ENCODE data around the gene TPBGL.
A peak's percentile ranks its signal among the peaks of the same experiment; 100 is the strongest.

TPBGL gene

DNA sequence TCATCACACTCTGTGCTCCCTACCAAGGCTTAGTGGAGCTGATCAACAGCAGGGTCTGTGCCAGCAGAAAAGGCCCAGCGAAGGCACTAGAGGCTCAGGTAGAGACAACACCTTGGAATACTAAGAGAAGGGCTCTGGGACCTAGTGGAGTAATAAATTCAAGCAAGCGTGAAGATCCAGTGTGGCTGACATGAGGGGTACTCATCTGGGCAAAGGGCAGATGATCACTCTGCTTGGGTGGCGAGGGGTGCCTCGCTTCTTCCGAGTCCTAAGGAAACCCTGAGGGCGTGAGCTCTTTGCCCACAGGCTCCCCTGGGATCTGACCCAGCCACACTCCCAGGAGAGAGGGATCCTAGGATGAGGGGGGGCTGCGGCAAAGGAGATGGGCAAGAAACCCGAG, 3.5 kb upstream of the TPBGL start:
- H3K27me3 Mint-ChIP-seq: peaks cover 59% of the 10 kb centered on the region
- peaks cover under 1% of the 10 kb centered on the region for H3K4me1 Mint-ChIP-seq
- H3K27ac Mint-ChIP-seq: no peak overlapping the region
- peaks cover 3% of the 10 kb centered on the region for H3K9me3 Mint-ChIP-seq
- H3K36me3 Mint-ChIP-seq: no peaks in the 10 kb centered on the region
- H3K4me3 Mint-ChIP-seq: no peak overlapping the region
- no peak for ATAC-seq

DNA sequence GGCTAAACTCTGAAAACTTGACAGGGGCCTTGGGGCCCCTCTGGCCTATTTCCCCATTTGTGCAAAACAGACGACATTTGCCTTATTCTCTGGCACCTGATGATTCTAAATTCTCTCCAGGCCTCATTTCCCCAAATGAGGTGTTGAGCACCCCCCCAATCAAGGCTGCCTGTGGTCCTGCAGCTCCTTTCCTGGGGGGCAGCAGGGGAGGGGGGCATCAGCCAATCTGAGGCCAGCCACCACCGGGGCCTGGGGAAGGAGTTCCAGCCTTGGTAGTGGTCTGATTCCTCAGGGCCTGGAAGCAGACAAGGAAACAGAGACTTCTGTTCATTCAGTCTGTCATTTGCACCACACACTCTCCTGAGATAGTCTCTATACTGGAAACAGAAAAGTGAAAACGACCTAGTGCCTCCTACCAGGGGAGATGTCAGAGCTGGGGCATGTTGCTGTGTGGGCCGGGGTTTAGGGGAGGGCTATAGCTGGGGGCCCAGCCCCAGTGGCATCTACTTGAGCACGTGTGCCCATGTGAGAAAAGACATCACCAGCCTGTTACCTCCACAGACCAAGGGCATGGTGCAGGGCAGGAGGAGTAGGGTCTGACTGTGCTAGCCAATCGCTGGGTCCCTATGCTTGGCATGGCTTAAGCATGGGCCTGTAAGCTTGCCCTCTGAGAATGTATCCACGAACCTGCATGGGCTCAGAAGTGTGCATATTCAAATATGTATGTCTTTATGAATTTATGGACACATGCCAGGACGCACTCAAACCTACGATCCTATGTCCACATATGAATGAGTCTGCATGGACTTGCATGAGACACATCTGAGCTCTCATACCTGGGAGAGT, 1.8 kb upstream of the TPBGL start:
- Mint-ChIP-seq H3K27me3 (peaks cover 70% of the 10 kb centered on the region), H3K4me3 (no peak overlapping the region)

DNA sequence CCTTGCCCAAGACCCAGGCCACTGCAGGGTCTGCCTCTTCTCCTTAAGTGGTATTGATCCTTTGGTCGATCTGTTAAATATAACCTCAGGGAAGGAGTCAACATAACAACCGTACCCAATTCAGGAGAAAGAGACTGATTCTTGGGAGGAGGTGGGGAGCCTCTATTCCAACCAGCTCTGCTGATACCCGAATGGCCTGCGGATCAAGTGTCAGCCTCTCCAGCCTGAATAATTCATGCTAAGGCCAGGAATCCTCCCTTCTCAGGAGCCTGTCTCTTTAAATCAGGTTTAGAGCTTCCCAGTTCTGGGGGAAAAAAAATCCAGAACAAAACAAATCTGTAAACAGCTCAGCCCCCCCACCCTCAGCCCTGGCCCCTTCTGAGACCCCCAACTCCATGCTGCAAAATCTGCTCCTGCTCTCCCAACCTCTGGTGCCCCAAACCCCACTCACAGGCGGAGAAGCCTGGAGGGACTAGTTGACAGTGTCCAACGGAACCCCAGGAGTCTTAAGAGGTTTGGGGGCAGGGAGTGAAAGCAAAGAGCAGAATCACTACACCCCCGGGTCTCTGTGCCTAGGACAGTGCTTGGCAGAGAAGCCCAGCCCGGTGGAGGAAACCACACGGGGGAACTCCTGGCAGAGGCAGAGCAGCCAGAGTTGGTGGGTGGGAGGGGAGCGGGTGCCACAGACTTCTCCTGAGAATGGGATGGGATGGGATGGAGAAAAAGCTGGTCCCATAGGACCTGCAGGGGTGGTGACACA, 863 bp upstream of the TPBGL start:
- no peaks in the 10 kb centered on the region for H3K9me3 Mint-ChIP-seq
- H3K27ac Mint-ChIP-seq: no peak overlapping the region
- H3K27me3 Mint-ChIP-seq: peaks cover 69% of the 10 kb centered on the region
- no peaks in the 10 kb centered on the region for H3K36me3 Mint-ChIP-seq
- no peak for ATAC-seq
- H3K4me1 Mint-ChIP-seq: peaks cover 10% of the 10 kb centered on the region
- H3K4me3 Mint-ChIP-seq: peak overlapping the region; percentile 66

More for the DNA sequence above, 1.8 kb upstream of the TPBGL start:
- no peaks in the 10 kb centered on the region for H3K9me3 Mint-ChIP-seq
- ATAC-seq: no peak
- peaks cover 10% of the 10 kb centered on the region for H3K4me1 Mint-ChIP-seq
- no peak overlapping the region for H3K27ac Mint-ChIP-seq
- H3K36me3 Mint-ChIP-seq: no peaks in the 10 kb centered on the region

DNA sequence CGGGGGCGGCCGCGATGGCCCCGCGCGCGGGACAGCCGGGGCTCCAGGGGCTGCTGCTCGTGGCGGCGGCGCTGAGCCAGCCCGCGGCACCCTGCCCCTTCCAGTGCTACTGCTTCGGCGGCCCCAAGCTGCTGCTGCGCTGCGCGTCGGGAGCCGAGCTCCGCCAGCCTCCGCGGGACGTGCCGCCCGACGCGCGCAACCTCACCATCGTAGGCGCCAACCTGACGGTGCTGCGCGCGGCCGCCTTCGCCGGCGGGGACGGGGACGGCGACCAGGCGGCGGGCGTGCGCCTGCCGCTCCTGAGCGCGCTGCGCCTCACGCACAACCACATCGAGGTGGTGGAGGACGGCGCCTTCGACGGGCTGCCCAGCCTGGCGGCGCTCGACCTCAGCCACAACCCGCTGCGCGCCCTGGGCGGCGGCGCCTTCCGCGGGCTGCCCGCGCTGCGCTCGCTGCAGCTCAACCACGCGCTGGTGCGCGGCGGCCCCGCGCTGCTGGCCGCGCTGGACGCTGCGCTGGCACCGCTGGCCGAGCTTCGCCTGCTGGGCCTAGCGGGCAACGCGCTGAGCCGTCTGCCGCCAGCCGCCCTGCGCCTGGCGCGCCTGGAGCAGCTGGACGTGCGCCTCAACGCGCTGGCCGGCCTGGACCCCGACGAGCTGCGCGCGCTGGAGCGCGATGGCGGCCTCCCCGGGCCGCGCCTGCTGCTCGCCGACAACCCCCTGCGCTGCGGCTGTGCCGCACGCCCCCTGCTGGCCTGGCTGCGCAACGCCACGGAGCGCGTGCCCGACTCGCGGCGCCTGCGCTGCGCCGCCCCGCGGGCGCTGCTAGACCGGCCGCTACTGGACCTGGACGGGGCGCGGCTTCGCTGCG, 697 bp downstream of the TPBGL start:
- Mint-ChIP-seq H3K27me3 (peaks cover 58% of the 10 kb centered on the region), H3K27ac (no peak overlapping the region), H3K4me1 (peaks cover 10% of the 10 kb centered on the region), H3K4me3 (peak overlapping the region; percentile 61), H3K36me3 (no peaks in the 10 kb centered on the region), H3K9me3 (no peaks in the 10 kb centered on the region)
- peak; percentile 88 for ATAC-seq

DNA sequence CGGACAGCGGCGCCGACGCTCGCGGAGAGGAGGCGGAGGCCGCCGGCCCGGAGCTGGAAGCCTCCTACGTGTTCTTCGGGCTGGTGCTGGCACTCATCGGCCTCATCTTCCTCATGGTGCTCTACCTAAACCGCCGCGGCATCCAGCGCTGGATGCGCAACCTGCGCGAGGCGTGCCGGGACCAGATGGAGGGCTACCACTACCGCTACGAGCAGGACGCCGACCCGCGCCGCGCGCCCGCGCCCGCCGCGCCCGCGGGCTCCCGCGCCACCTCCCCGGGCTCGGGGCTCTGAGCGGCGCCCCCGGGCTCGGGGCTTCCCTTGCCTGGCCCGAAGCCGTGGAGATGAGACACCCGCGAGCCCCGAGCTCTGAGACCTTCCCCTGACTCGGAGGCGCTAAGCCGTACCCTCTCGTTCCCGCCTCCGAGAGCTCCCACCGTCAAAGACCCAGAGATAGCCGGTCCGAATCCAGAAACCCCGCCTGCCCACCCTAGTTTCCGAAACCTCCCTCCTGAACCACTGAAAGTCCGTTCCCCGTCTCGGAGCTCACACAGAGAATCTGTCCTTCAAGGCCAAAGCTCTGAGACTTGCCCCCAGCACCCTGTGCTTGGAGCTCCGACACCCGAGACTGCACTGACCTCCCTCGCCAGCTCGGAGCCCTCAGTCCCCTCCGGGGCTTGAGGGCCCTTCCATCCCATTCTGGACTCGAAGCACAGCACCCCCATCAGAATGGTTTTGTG, 1.5 kb downstream of the TPBGL start:
- H3K4me1 Mint-ChIP-seq: peaks cover 10% of the 10 kb centered on the region
- peaks cover 50% of the 10 kb centered on the region for H3K27me3 Mint-ChIP-seq
- H3K9me3 Mint-ChIP-seq: no peaks in the 10 kb centered on the region
- no peak overlapping the region for H3K27ac Mint-ChIP-seq
- no peaks in the 10 kb centered on the region for H3K36me3 Mint-ChIP-seq
- H3K4me3 Mint-ChIP-seq: peak overlapping the region; percentile 79
- no peak for ATAC-seq

DNA sequence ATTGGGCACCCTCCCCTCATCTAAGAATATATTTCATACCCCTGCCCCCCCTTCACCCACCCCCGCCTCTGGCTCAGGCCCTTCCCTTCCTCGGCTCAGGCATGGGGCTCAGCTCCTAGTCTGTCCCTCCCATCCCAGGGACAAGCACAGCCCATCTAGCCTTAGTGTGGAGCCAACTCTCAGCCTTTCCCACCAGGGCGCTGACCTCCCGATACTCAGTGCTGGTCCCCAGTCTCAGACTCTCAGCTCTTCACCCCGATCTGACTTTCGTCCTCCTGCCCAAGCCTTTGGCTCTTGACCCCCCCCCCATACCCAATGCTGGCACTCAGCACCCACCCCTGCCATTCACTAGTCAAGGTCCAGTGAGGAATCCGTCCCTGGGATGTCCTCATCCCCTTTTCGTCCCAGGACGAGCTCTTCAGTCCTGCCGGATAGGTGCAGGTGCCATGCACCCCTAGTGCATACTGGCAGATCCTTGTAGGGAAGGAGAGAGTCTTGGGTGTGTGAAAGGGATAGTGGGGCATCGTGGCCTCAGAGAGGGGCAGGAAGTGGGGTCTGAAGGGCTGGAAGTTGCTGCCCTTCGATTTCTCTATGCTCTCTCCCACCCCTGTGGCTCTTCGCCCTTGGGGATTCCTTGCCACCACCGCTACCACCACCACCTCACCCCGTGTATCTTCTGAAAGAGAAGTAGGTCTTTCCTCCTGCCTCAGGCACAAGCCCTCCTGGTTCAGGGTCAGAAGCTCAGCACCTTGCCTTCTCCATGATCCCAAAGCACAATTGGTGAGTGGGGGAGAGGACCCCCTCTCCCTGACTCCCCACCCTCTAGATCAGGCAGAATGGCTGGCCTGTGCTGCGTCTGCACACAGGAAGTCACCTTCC, 2.4 kb downstream of the TPBGL start:
- Mint-ChIP-seq H3K27me3 (peaks cover 41% of the 10 kb centered on the region), H3K36me3 (no peaks in the 10 kb centered on the region), H3K4me3 (peak overlapping the region; percentile 79), H3K27ac (no peak overlapping the region), H3K9me3 (no peaks in the 10 kb centered on the region), H3K4me1 (peaks cover 10% of the 10 kb centered on the region)
- ATAC-seq: no peak

DNA sequence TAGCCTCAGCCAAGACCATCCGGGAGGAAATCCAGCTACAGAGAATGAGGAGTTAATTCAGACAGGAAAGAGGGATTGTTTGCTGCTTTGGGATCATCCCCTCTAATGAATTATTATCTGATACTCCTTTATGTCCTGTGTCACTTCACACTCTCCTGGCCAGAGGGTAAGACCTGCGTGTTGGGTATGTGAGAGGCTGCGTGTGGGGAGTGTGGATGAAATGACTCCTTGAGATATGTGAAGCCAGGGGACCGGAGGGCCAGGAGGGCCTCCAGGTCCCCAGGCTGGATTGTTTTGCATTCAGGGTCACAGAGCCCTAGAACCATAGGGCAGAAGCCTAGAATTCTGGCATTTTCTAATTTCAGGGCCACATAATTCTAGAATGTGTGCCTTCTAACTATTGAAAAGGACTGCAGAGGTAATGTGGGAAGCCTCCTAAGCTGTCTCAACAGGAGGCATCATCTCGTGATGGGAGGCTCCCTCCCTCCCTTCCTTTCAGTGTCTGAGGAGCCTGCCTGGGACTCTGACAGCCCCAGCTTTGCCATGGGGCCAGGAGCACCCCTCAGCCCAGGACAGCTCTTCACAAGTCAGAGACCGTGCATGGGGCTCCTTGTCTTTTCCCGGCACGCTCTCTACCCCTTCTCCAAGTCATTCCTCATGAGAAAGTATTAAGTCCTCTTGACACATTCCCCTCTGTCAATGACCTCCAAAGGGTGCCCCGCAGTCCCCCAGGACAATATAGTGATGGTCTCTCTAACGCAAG, 3.7 kb downstream of the TPBGL start:
- no peak overlapping the region for H3K4me3 Mint-ChIP-seq
- H3K36me3 Mint-ChIP-seq: no peaks in the 10 kb centered on the region
- peaks cover 38% of the 10 kb centered on the region for H3K27me3 Mint-ChIP-seq
- no peaks in the 10 kb centered on the region for H3K9me3 Mint-ChIP-seq
- H3K4me1 Mint-ChIP-seq: peaks cover 16% of the 10 kb centered on the region
- ATAC-seq: no peak
- no peak overlapping the region for H3K27ac Mint-ChIP-seq

DNA sequence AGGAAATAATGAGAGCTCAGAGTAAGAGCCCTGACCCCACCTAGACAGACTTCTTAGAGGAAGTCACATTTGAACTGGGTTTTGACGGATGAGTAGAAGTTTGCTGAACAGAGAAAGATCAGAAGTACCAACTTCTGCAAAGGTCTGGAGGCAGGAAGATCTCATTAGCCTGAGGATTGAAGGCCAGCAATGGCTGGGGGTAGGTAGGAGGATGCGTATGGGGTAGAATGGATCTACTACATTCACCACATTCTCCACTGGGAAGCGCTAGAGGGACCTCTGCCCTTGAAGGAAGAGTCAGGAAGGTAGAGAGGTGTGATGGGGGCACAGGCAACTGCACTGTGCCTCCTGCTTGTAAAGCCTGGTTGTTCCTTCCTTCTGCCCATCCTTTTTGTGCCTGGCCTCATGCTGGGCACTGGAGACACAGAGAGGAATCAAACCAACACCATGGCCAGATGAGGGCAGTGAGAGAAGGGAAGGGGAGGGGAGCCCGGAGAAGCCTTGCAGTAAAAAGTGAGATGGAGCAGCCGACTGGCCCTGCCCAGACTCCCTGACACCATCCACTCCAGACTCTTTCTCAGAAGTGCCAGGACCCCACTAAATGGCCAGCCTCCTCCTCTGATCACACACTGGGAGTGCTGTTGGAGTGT, 4.9 kb downstream of the TPBGL start:
- Mint-ChIP-seq H3K27ac (no peak overlapping the region), H3K36me3 (no peaks in the 10 kb centered on the region), H3K4me3 (no peak overlapping the region), H3K4me1 (peaks cover 16% of the 10 kb centered on the region), H3K9me3 (no peaks in the 10 kb centered on the region), H3K27me3 (peaks cover 39% of the 10 kb centered on the region)
- no peak for ATAC-seq

DNA sequence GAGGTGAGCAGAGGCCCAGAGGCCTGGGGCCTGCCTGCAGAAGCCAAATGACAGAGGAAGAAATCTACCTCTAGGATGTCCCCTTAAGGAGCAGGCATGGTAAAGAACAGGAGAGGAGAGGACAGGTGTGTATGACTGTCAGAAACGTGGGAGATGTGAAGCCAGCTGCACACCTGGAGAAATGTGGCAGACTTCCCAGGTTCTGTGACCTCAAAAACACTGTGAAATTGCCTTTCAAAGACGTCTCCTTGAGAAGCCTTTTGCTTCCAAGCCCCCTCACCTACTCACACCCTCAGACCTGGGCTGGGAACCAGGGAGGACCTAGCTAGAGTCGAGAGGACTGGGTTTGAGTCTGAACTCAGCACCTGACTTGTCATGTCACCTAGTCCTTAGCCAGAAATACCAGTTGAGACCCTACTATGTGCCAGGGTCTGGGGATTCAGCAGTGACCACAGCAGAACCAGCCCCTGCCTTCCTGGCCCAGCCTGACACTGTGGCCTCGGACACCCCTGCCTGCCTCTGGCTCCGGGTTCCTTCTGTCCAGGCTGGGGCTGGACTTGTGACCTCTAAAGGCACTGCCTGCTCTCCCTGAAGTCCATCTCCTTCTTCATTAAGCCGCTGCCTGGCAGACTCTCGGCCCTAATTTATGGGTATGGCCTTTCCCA, 5.6 kb downstream of the TPBGL start:
- peaks cover 40% of the 10 kb centered on the region for H3K27me3 Mint-ChIP-seq
- no peak overlapping the region for H3K4me3 Mint-ChIP-seq
- H3K9me3 Mint-ChIP-seq: no peaks in the 10 kb centered on the region
- no peak overlapping the region for H3K27ac Mint-ChIP-seq
- ATAC-seq: no peak
- H3K36me3 Mint-ChIP-seq: no peaks in the 10 kb centered on the region
- H3K4me1 Mint-ChIP-seq: peaks cover 16% of the 10 kb centered on the region

DNA sequence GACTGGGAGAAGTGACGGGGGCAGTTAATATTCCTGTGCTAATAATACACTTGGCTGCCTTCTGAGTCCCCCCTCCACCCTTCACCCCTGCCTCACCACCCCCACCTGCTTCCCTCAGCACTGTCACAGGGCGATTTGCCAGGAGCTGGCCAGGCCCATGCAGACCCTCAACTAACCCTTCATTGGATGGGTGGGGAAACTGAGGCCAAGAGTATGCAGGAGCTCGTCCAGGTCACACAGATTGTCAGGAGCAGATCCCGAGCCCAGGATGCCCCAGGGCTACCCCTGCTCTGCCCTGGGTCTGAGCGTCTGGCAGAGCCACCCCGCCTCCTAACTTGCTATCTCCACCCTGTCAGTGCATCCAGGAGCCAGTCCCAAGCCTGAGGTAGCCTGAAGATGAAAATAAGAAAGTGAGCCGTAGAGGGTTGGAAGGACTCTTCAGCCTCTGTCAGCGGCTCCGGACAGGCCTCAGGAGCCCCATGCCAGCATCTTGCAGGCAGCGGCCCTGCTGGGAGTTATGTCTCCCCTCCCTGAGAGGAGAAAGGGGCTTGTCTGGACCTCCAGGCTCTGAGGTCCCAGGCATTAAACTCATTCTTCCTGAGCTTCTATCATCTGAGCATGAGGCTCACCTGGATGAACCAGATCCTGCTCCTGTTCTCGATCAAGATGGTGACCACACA, 6.2 kb downstream of the TPBGL start:
- Mint-ChIP-seq H3K4me3 (no peak overlapping the region), H3K9me3 (no peaks in the 10 kb centered on the region), H3K27ac (no peak overlapping the region), H3K27me3 (peaks cover 46% of the 10 kb centered on the region), H3K4me1 (peaks cover 16% of the 10 kb centered on the region), H3K36me3 (no peaks in the 10 kb centered on the region)
- no peak for ATAC-seq

DNA sequence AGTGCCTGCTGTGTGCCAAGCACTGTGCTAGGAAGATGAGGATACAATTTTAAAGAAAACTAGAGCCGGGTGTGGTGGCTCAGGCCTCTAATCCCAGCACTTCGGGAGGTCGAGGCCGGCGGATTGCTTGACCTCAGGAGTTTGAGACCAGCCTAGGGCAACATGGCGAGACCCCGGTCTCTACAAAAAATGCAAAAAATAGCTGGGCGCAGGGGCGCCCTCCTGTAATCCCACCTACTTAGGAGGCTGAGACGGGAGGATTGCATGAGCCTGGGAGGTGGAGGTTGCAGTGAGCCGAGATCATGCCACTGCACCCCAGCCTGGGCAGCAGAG, 8.3 kb downstream of the TPBGL start:
- Mint-ChIP-seq H3K4me1 (peaks cover 6% of the 10 kb centered on the region), H3K4me3 (no peak overlapping the region), H3K36me3 (no peaks in the 10 kb centered on the region), H3K27me3 (peaks cover 29% of the 10 kb centered on the region), H3K27ac (no peak overlapping the region), H3K9me3 (peaks cover 2% of the 10 kb centered on the region)
- no peak for ATAC-seq

DNA sequence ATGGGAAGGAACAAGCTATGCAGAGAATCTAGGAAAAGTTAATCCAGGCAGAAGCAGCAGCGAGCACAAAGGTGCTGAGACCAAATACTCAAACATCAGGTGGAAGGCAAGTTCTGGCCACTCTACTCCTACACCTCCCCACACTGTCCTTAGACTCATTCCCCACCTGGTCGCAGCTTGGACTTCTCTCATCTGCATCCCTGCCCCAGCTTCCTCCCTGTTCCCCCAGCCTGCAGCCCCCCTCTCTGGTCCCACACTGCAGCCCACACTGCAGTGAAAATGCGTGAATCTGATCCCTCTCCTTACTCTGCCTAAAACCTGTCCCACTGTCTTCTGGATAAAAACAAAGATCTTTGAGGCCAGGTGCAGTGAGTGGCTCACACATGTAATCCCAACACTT, 9.1 kb downstream of the TPBGL start:
- Mint-ChIP-seq H3K27ac (no peak overlapping the region), H3K4me1 (peaks cover 6% of the 10 kb centered on the region), H3K36me3 (no peaks in the 10 kb centered on the region), H3K27me3 (peaks cover 25% of the 10 kb centered on the region), H3K9me3 (peaks cover 2% of the 10 kb centered on the region), H3K4me3 (no peak overlapping the region)
- ATAC-seq: no peak

Data from stimulated activated memory B cell treated with anti-CD40 and anti-IgM and Interleukin-4, amounts not matched to agents 10 μg/mL and 1 μg/mL and 100 μg/mL, for 72 hours (primary cell).